Endothelial cell of umbilical vein (primary cell): ENCODE results near the gene ATP8A2. TPM values are rescaled to one million over a fixed set of nuclear protein-coding genes. Genes with fewer than 3 reads are reported as not detected.

Source experiments
- BruUV-seq: library from RNA; stranded (reverse); fragments of 400-500 nt; replicated peaks from 2 replicates; lab custom pipeline; 2021; lab: Mats Ljungman, UMichigan
- CTCF ChIA-PET: fragments of 300-600, 350-600 bp; sonication (Branson Sonifier 250); formaldehyde crosslinking; loops from one replicate; lab custom pipeline; 2021; ENCODE audit warnings: antibody characterized with exemption, inconsistent platforms; lab: Charles Lee
- POLR2A ChIA-PET: fragments of 300-600, 350-600 bp; sonication (Branson Sonifier 250); formaldehyde crosslinking; loops from one replicate; lab custom pipeline; 2021; ENCODE audit warnings: antibody characterized with exemption, inconsistent platforms; lab: Charles Lee
- DNase-seq: peaks from one replicate; pipeline ENCODE4 v3.0.0-alpha.2; 2011; ENCODE audit warnings: low read depth, low spot score
- FAIRE-seq: peaks from 2 replicates; lab custom pipeline; 2011; peaks lifted over from hg19 to GRCh38; lab: Jason Lieb, UNC
- H2AFZ ChIP-seq: 2 replicates; pipeline ENCODE4 v1.6.0; 2012; ENCODE audit warnings: low read depth, low read length, control low read depth, inconsistent platforms
- H3K27ac ChIP-seq: 2 replicates; pipeline ENCODE4 v1.5.1; 2011; ENCODE audit warnings: low read depth, mild to moderate bottlenecking, control low read depth, low read length, moderate library complexity; ENCODE audit not compliant: insufficient read depth
- H3K27me3 ChIP-seq, 2 experiments: 2 replicates each; pipeline versions ENCODE4 v1.6.0 to v1.6.1; 2011; ENCODE audit warnings: low read length in 2 of 2, mixed read lengths in 1 of 2; ENCODE audit not compliant: control insufficient read depth in 2 of 2, insufficient read depth in 2 of 2
- H3K36me3 ChIP-seq, 2 experiments: 2 replicates in 1 of 2; 3 replicates in 1 of 2; pipeline ENCODE4 v1.5.1; 2011; ENCODE audit warnings: low read length in 2 of 2, mild to moderate bottlenecking in 1 of 2, moderate library complexity in 1 of 2; ENCODE audit not compliant: control insufficient read depth in 2 of 2, insufficient read depth in 2 of 2; ENCODE audit errors: extremely low read depth in 1 of 2
- H3K4me1 ChIP-seq: 3 replicates; pipeline ENCODE4 v1.5.1; 2011; ENCODE audit warnings: mild to moderate bottlenecking, low read length; ENCODE audit not compliant: control insufficient read depth, insufficient read depth; ENCODE audit errors: extremely low read depth
- H3K4me2 ChIP-seq: 2 replicates; pipeline ENCODE4 v1.6.1; 2011; ENCODE audit warnings: low read length, control low read depth, mixed read lengths; ENCODE audit not compliant: insufficient read depth
- H3K4me3 ChIP-seq, 3 experiments: fragments of 200-600 bp in 1 of 3; sonication (generic), shearing (Covaris generic) in 1 of 3; replicated peaks in 1 of 3; 2 replicates each; pipeline ENCODE4 v1.5.1; 2011 to 2016; ENCODE audit warnings: control low read depth in 3 of 3, low read length in 3 of 3, mild to moderate bottlenecking in 2 of 3, inconsistent platforms in 1 of 3, low read depth in 1 of 3, moderate library complexity in 1 of 3; ENCODE audit not compliant: insufficient read depth in 1 of 3
- H3K79me2 ChIP-seq: 2 replicates; pipeline ENCODE4 v1.6.0; 2012; ENCODE audit warnings: low read length, inconsistent platforms; ENCODE audit not compliant: control insufficient read depth, insufficient read depth
- H3K9ac ChIP-seq: replicated peaks from 2 replicates; pipeline ENCODE3; 2011; ENCODE audit warnings: low read length, control low read depth; ENCODE audit not compliant: insufficient read depth; ENCODE audit errors: extremely low read depth
- H3K9me1 ChIP-seq: replicated peaks from 3 replicates; pipeline ENCODE4 v1.6.0; 2011; ENCODE audit warnings: mild to moderate bottlenecking, low read length; ENCODE audit not compliant: control insufficient read depth, insufficient read depth; ENCODE audit errors: extremely low read depth
- H3K9me3 ChIP-seq: replicated peaks from 2 replicates; pipeline ENCODE4 v1.5.1; 2012; ENCODE audit warnings: low read length, inconsistent platforms; ENCODE audit not compliant: control insufficient read depth, insufficient read depth
- H4K20me1 ChIP-seq: replicated peaks from 2 replicates; pipeline ENCODE3; 2011; ENCODE audit warnings: mild to moderate bottlenecking, low read length; ENCODE audit not compliant: control insufficient read depth, insufficient read depth; ENCODE audit errors: extremely low read depth
- EZH2 ChIP-seq: IDR thresholded peaks from 2 replicates; pipeline ENCODE4 v1.6.1; 2012; ENCODE audit warnings: borderline replicate concordance, low read depth, mild to moderate bottlenecking, moderate library complexity, low read length, inconsistent platforms; ENCODE audit not compliant: severe bottlenecking
- FOS ChIP-seq: IDR thresholded peaks from 2 replicates; pipeline ENCODE4 v1.6.1; 2011; ENCODE audit warnings: mild to moderate bottlenecking, low read length, moderate library complexity, borderline replicate concordance; ENCODE audit not compliant: insufficient read depth
- GATA2 ChIP-seq: IDR thresholded peaks from 2 replicates; pipeline ENCODE4 v1.7.0; 2011; ENCODE audit warnings: low read depth, mild to moderate bottlenecking, moderate library complexity, mixed read lengths, low read length; ENCODE audit not compliant: insufficient read length, insufficient read depth
- JUN ChIP-seq: IDR thresholded peaks from 2 replicates; pipeline ENCODE4 v1.6.1; 2011; ENCODE audit warnings: borderline replicate concordance, low read depth; ENCODE audit not compliant: insufficient read length, insufficient read depth
- MYC ChIP-seq: IDR thresholded peaks from one replicate; pipeline ENCODE4 v1.6.1; 2011; ENCODE audit warnings: mild to moderate bottlenecking, low read depth, low read length
- POLR2A ChIP-seq: IDR thresholded peaks from 2 replicates; pipeline ENCODE4 v1.6.1; 2012; ENCODE audit warnings: low read depth, mild to moderate bottlenecking, control low read depth, low read length
- POLR2AphosphoS5 ChIP-seq: IDR thresholded peaks from 2 replicates; pipeline ENCODE4 v1.6.1; 2012; ENCODE audit warnings: low read depth, mild to moderate bottlenecking, control low read depth, low read length, moderate library complexity; ENCODE audit not compliant: insufficient read depth
- dilution Hi-C: fragments of 300-500 bp; cut with MboI; formaldehyde crosslinking; loops from one replicate; pipeline ENCODE4 v1.15.0; 2019; ENCODE audit warnings: low sequenced_read_pairs; ENCODE audit not compliant: extremely low pct_ligation_motif_present
- intact Hi-C: fragments of 100-400 bp; cut with micrococcal nuclease; formaldehyde crosslinking; loops from one replicate; pipeline ENCODE4 v1.10.0; 2022
- polyA plus RNA-seq, 4 experiments: library from polyadenylated mRNA; depleted of rRNA in 3 of 4; stranded (reverse) in 3 of 4; unstranded in 1 of 4; fragments of >200 nt; gene quantifications; 2 replicates each; pipeline versions ENCODE4 v1.2.1 to v1.2.3, GENCODE V29; 2011 to 2012; ENCODE audit warnings: missing spikeins in 1 of 4
- total RNA-seq: library from RNA; stranded (reverse); gene quantifications from 2 replicates; pipeline ENCODE4 v1.2.3, GENCODE V29; 2021
- TF ChIP-seq, protein P1 (sequence below): IDR thresholded peaks from 2 replicates; pipeline ENCODE4 v1.6.1; 2011; ENCODE audit not compliant: insufficient read depth, insufficient read length
- TF ChIP-seq, protein P2 (sequence below), 2 donors: IDR thresholded peaks; 1 replicate in 1 of 2; 2 replicates in 1 of 2; pipeline ENCODE4 v1.5.1; 2011; ENCODE audit warnings: low read length in 2 of 2, mild to moderate bottlenecking in 2 of 2, moderate library complexity in 2 of 2, control low read depth in 1 of 2, inconsistent platforms in 1 of 2, low read depth in 1 of 2; ENCODE audit not compliant: insufficient read depth in 1 of 2; ENCODE audit errors: extremely low read depth in 1 of 2

Gene ATP8A2
- total and polyA plus RNA-seq, 2 donors (not counting 3 experiments of a cell fraction or from before 2014, with no cell fraction given), result 0.11 to 0.49 TPM

- dilution Hi-C loops (no loop called here), intact Hi-C loops (no loop called here)
- TF ChIP-seq MYC (no peak), POLR2A (no peak), POLR2AphosphoS5 (no peak), GATA2 (no peak), EZH2 (no peak), JUN (no peak), FOS (no peak)
- TF ChIP-seq, protein P1, sequence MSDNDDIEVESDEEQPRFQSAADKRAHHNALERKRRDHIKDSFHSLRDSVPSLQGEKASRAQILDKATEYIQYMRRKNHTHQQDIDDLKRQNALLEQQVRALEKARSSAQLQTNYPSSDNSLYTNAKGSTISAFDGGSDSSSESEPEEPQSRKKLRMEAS, result no peak
- TF ChIP-seq, protein P2, sequence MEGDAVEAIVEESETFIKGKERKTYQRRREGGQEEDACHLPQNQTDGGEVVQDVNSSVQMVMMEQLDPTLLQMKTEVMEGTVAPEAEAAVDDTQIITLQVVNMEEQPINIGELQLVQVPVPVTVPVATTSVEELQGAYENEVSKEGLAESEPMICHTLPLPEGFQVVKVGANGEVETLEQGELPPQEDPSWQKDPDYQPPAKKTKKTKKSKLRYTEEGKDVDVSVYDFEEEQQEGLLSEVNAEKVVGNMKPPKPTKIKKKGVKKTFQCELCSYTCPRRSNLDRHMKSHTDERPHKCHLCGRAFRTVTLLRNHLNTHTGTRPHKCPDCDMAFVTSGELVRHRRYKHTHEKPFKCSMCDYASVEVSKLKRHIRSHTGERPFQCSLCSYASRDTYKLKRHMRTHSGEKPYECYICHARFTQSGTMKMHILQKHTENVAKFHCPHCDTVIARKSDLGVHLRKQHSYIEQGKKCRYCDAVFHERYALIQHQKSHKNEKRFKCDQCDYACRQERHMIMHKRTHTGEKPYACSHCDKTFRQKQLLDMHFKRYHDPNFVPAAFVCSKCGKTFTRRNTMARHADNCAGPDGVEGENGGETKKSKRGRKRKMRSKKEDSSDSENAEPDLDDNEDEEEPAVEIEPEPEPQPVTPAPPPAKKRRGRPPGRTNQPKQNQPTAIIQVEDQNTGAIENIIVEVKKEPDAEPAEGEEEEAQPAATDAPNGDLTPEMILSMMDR (IDR thresholded peaks at IDR 0.05; ENCODE audit: extremely low read depth in 1 of 2, insufficient read depth in 1 of 2, low read depth in 1 of 2, low read length in 2 of 2), result no peak
- H2AFZ ChIP-seq, result no peak overlapping the region
- no peaks in the 10 kb centered on the region for H3K79me2 ChIP-seq
- no peak overlapping the region for H3K4me2 ChIP-seq
- no peak overlapping the region for H3K4me3 ChIP-seq
- H3K9ac ChIP-seq, result no peak overlapping the region
- ChIA-PET CTCF (no interaction called here), POLR2A (no interaction called here)
- H3K36me3 ChIP-seq, result no peaks in the 10 kb centered on the region
- H4K20me1 ChIP-seq, result no peaks in the 10 kb centered on the region
- H3K4me1 ChIP-seq, result no peaks in the 10 kb centered on the region
- FAIRE-seq (no peak), DNase-seq (no peak)
- no peak overlapping the region for H3K27ac ChIP-seq
- H3K9me3 ChIP-seq, result no peaks in the 10 kb centered on the region
- H3K27me3 ChIP-seq, result no peaks in the 10 kb centered on the region
- no peaks in the 10 kb centered on the region for H3K9me1 ChIP-seq
- BruUV-seq, result no TSS peak
Observed at GRCh38 chr13:25453850-25454365, 82.1 kb downstream of the ATP8A2 start.
